Fibroblast of pulmonary artery (primary cell): ENCODE measurements around the gene MUS81.

Experiments
- DNase-seq: peaks from one replicate; pipeline ENCODE4 v3.0.0-alpha.2; 2010; ENCODE audit warnings: low read depth
- H3K4me3 ChIP-seq: replicated peaks from 2 replicates; pipeline ENCODE4 v1.5.1; 2011; ENCODE audit warnings: low read depth, mild to moderate bottlenecking, control low read depth, low read length, moderate library complexity
- CTCF ChIP-seq: IDR thresholded peaks from 2 replicates; pipeline ENCODE4 v1.5.1; 2011; ENCODE audit warnings: mild to moderate bottlenecking, control low read depth, low read length, inconsistent platforms; ENCODE audit errors: missing control alignments

The MUS81 gene

GRCh38 chr11:65860278-65861164, at the start of gene MUS81:
MUS81 (plus strand) TSS chr11:65860433; CDS start chr11:65860754, 321 bp downstream.
- TF ChIP-seq CTCF: peak; percentile 70
- H3K4me3 ChIP-seq: peak within 1 kb of the TSS; percentile 96
- DNase-seq: peak; percentile 99

- no peak for TF ChIP-seq CTCF
- H3K4me3 ChIP-seq: no peak overlapping the region
- DNase-seq: peak; percentile 14
These were observed 48.3 kb upstream of the MUS81 start for GRCh38 chr11:65811764-65812475.

GRCh38 chr11:65814131-65814985, 45.9 kb upstream of the MUS81 start:
- no peak overlapping the region for H3K4me3 ChIP-seq
- TF ChIP-seq CTCF: no peak
- DNase-seq: peak; percentile 15

GRCh38 chr11:65814986-65815565, 45.2 kb upstream of the MUS81 start:
- no peak for TF ChIP-seq CTCF
- H3K4me3 ChIP-seq: no peak overlapping the region

GRCh38 chr11:65816696-65817095, 43.5 kb upstream of the MUS81 start:
- no peak overlapping the region for H3K4me3 ChIP-seq
- no peak for TF ChIP-seq CTCF
- DNase-seq: no peak

More at GRCh38 chr11:65814986-65815565, 45.2 kb upstream of the MUS81 start:
- DNase-seq: no peak

GRCh38 chr11:65817312-65817834, 42.9 kb upstream of the MUS81 start:
- DNase-seq: peak; percentile 12
- no peak for TF ChIP-seq CTCF
- peak overlapping the region; percentile 56 for H3K4me3 ChIP-seq
